ENCODE measurements around the gene CPZ. TPM values are rescaled to one million over a fixed set of nuclear protein-coding genes. Genes with fewer than 3 reads are reported as not detected.

Gene CPZ
- total RNA-seq, 1 experiment from 2014 or later = not detected

DNA sequence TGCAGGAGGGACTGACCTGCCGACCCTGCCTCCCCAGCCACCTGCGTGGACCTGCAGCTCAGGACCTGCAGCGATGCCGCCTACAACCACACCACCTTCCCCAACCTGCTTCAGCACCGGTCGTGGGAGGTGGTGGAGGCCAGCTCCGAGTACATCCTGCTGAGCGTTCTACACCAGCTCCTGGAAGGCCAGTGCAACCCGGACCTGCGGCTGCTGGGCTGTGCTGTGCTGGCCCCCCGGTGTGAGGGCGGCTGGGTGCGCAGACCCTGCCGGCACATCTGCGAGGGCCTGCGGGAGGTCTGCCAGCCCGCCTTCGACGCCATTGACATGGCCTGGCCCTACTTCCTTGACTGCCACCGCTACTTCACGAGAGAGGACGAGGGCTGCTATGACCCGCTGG lies 8.5 kb downstream of the CPZ start:
- H3K27ac Mint-ChIP-seq (ENCODE audit: unreplicated experiment) = no peak overlapping the region
- CTCF ChIA-PET = no interaction called here
- DNase-seq = no peak
- TF ChIP-seq, protein P1, sequence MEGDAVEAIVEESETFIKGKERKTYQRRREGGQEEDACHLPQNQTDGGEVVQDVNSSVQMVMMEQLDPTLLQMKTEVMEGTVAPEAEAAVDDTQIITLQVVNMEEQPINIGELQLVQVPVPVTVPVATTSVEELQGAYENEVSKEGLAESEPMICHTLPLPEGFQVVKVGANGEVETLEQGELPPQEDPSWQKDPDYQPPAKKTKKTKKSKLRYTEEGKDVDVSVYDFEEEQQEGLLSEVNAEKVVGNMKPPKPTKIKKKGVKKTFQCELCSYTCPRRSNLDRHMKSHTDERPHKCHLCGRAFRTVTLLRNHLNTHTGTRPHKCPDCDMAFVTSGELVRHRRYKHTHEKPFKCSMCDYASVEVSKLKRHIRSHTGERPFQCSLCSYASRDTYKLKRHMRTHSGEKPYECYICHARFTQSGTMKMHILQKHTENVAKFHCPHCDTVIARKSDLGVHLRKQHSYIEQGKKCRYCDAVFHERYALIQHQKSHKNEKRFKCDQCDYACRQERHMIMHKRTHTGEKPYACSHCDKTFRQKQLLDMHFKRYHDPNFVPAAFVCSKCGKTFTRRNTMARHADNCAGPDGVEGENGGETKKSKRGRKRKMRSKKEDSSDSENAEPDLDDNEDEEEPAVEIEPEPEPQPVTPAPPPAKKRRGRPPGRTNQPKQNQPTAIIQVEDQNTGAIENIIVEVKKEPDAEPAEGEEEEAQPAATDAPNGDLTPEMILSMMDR (IDR thresholded peaks at IDR 0.05; ENCODE audit: unreplicated experiment) = no peak
- H3K4me3 Mint-ChIP-seq (ENCODE audit: low read depth, unreplicated experiment) = no peak overlapping the region
- intact Hi-C loops (cut with micrococcal nuclease; ENCODE audit: unreplicated experiment) = no loop called here
- peaks cover 9% of the 10 kb centered on the region for H3K4me1 Mint-ChIP-seq (ENCODE audit: low read depth, unreplicated experiment)
- no peaks in the 10 kb centered on the region for H3K36me3 Mint-ChIP-seq (ENCODE audit: insufficient read depth, unreplicated experiment)
- BruUV-seq (replicated peaks) = no TSS peak
- no peaks in the 10 kb centered on the region for H3K9me3 Mint-ChIP-seq (ENCODE audit: low read depth, unreplicated experiment)
- peaks cover 16% of the 10 kb centered on the region for H3K27me3 Mint-ChIP-seq (ENCODE audit: unreplicated experiment)

DNA sequence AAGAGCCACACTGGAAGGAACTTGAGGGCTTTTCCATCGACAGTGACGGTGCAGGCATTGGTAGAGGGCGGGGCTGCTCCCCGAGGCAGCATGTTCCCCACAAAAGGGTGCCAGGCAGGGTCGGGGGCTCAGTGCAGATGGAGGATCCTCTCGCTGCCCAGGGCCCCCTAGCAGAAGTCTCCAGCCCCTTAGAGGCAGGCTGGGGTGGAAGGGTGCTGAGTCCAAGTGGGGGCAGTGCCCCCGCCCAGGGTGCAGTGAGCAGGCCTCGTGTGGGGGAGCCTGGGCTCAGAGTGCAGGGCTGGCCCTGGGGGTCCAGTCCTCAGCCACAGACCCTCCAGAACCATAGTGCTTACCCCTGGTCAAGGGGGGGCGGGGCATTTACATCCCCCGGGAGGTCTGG lies 9.0 kb downstream of the CPZ start:
- CTCF ChIA-PET = no interaction called here
- H3K27ac Mint-ChIP-seq (ENCODE audit: unreplicated experiment) = no peak overlapping the region
- TF ChIP-seq, protein P1 (IDR thresholded peaks at IDR 0.05; ENCODE audit: unreplicated experiment) = no peak
- no TSS peak for BruUV-seq (replicated peaks)
- H3K9me3 Mint-ChIP-seq (ENCODE audit: low read depth, unreplicated experiment) = no peaks in the 10 kb centered on the region
- no peak for DNase-seq
- intact Hi-C loops (cut with micrococcal nuclease; ENCODE audit: unreplicated experiment) = no loop called here
- peaks cover 16% of the 10 kb centered on the region for H3K27me3 Mint-ChIP-seq (ENCODE audit: unreplicated experiment)
- H3K4me1 Mint-ChIP-seq (ENCODE audit: low read depth, unreplicated experiment) = peaks cover 9% of the 10 kb centered on the region
- no peaks in the 10 kb centered on the region for H3K36me3 Mint-ChIP-seq (ENCODE audit: insufficient read depth, unreplicated experiment)
- no peak overlapping the region for H3K4me3 Mint-ChIP-seq (ENCODE audit: low read depth, unreplicated experiment)

DNA sequence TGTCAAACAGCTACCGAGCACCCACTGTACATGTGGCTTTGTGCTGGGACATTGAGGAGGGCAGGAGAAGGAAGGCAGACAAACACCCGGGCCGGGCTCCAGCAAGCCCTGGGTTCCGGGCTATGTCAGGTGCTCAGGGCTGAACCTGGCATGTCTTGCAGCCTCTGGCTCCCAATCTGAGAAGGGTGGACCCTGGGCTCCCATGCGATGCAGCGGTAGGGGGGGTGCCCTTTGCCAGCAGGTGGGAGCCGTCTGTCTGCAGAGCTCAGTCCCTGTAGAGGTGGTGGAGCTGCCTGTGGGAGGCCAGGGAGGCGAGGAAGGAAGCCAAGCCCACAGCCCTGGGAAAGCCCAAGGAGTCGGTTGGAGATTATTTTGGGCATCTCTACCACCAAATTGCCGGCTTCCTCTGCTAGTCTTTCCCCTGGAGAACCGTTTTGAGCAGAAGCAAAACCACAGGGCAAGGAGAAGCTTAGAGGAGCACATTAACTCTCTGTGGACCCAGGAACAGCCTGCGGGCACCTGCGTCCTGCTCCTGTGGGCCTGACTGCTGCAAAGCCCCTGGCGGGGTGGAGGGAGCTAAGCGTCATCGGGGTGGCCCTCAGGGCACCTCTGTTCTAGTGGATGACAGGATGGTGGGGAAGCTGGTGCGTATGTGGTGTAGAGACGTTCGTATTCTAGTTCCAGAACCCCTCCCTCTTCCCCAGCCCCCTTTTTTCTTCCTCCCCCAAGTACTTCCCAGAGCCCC lies 10.3 kb downstream of the CPZ start:
- H3K4me1 Mint-ChIP-seq (ENCODE audit: low read depth, unreplicated experiment) = peaks cover 9% of the 10 kb centered on the region
- DNase-seq = no peak
- H3K27me3 Mint-ChIP-seq (ENCODE audit: unreplicated experiment) = peaks cover 16% of the 10 kb centered on the region
- TF ChIP-seq, protein P1 (IDR thresholded peaks at IDR 0.05; ENCODE audit: unreplicated experiment) = no peak
- no TSS peak for BruUV-seq (replicated peaks)
- intact Hi-C loops (cut with micrococcal nuclease; ENCODE audit: unreplicated experiment) = no loop called here
- no peaks in the 10 kb centered on the region for H3K36me3 Mint-ChIP-seq (ENCODE audit: insufficient read depth, unreplicated experiment)
- no peak overlapping the region for H3K27ac Mint-ChIP-seq (ENCODE audit: unreplicated experiment)
- CTCF ChIA-PET = no interaction called here
- H3K9me3 Mint-ChIP-seq (ENCODE audit: low read depth, unreplicated experiment) = no peaks in the 10 kb centered on the region
- no peak overlapping the region for H3K4me3 Mint-ChIP-seq (ENCODE audit: low read depth, unreplicated experiment)

DNA sequence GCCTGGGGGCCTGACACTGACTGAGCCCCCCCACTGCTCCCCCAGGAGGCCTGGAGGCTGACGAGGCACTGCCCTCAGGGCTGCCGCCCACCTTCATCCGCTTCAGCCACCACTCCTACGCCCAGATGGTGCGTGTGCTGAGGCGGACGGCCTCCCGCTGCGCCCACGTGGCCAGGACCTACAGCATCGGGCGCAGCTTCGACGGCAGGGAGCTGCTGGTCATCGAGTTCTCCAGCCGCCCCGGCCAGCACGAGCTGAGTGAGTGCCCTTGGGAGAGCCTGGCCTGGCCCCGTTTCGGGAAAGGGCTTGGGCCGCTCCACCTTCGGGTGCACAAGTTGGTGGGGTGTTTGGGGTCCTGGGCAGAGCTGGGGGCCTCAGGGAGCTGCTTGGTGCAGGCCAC lies 11.4 kb downstream of the CPZ start:
- intact Hi-C loops (cut with micrococcal nuclease; ENCODE audit: unreplicated experiment) = no loop called here
- H3K36me3 Mint-ChIP-seq (ENCODE audit: insufficient read depth, unreplicated experiment) = no peaks in the 10 kb centered on the region
- CTCF ChIA-PET = no interaction called here
- peaks cover 9% of the 10 kb centered on the region for H3K4me1 Mint-ChIP-seq (ENCODE audit: low read depth, unreplicated experiment)
- H3K27ac Mint-ChIP-seq (ENCODE audit: unreplicated experiment) = no peak overlapping the region
- TF ChIP-seq, protein P1 (IDR thresholded peaks at IDR 0.05; ENCODE audit: unreplicated experiment) = no peak
- BruUV-seq (replicated peaks) = no TSS peak
- DNase-seq = no peak
- peaks cover 23% of the 10 kb centered on the region for H3K27me3 Mint-ChIP-seq (ENCODE audit: unreplicated experiment)
- no peaks in the 10 kb centered on the region for H3K9me3 Mint-ChIP-seq (ENCODE audit: low read depth, unreplicated experiment)
- no peak overlapping the region for H3K4me3 Mint-ChIP-seq (ENCODE audit: low read depth, unreplicated experiment)

Measured in Calu3 (cell line).